Measurements from ENCODE around the gene IRF2BPL. TPM values are rescaled to one million over a fixed set of nuclear protein-coding genes. Genes with fewer than 3 reads are reported as not detected.

The IRF2BPL gene
- total and polyA plus RNA-seq, 2 of the 8 experiments (the other 6 are each of a cell fraction or from before 2014, with no cell fraction given) = 18.8 to 57.0 TPM

- no peak for TF ChIP-seq CHD7 (IDR thresholded peaks at IDR 0.05; ENCODE audit: insufficient replicate concordance, low read length)
- no peak for TF ChIP-seq CTCF (IDR thresholded peaks at IDR 0.05; ENCODE audit: control extremely low read depth in 1 of 3, insufficient read depth in 1 of 3, low read depth in 1 of 3, low read length in 3 of 3)
- TF ChIP-seq RFX5 (IDR thresholded peaks at IDR 0.05; ENCODE audit: borderline replicate concordance, low read depth, low read length) = no peak
- no peak for TF ChIP-seq TAF1 (IDR thresholded peaks at IDR 0.05; ENCODE audit: low read depth, low read length)
- no peak for TF ChIP-seq HDAC2 (IDR thresholded peaks at IDR 0.05; ENCODE audit: borderline replicate concordance in 1 of 2, low read depth in 2 of 2, low read length in 2 of 2)
- TF ChIP-seq RBBP5 (IDR thresholded peaks at IDR 0.05; ENCODE audit: borderline replicate concordance, low read depth, low read length) = no peak
- TF ChIP-seq MAX (IDR thresholded peaks at IDR 0.05) = no peak
- TF ChIP-seq PHF8 (conservative IDR thresholded peaks at IDR 0.05; ENCODE audit: low read depth, low read length) = no peak
These were observed 25.6 kb downstream of the IRF2BPL start (continued) for GRCh38 chr14:77002889-77003288.
